C4-2B (cell line): ENCODE measurements around the gene KIAA0930.

Experiments
- H3K27ac ChIP-seq: fragments of 450-650 bp; 2 replicates; pipeline ENCODE4 v1.5.1; 2017
- CTCF ChIP-seq: fragments of 450-650 bp; conservative IDR thresholded peaks from 2 replicates; pipeline ENCODE4 v1.5.1; 2017; ENCODE audit warnings: mild to moderate bottlenecking
- ZFX ChIP-seq: fragments of 450-650 bp; IDR thresholded peaks from 2 replicates; pipeline ENCODE4 v1.6.1; 2017

The KIAA0930 gene

GRCh38 chr22:45268958-45269844 lies 28.5 kb upstream of the KIAA0930 start:
- H3K27ac ChIP-seq, result peak overlapping the region; percentile 51
- TF ChIP-seq CTCF (peak; percentile 91), ZFX (no peak)

- TF ChIP-seq CTCF (no peak), ZFX (no peak)
- H3K27ac ChIP-seq, result peak overlapping the region; percentile 34; the same call in 1 of the 2 replicates
These were observed 27.7 kb upstream of the KIAA0930 start for GRCh38 chr22:45268167-45268957.

GRCh38 chr22:45265535-45265934 lies 24.8 kb upstream of the KIAA0930 start:
- H3K27ac ChIP-seq, result no peak overlapping the region
- TF ChIP-seq ZFX, result no peak
- TF ChIP-seq CTCF, result no peak

- TF ChIP-seq ZFX, result no peak
- no peak for TF ChIP-seq CTCF
- H3K27ac ChIP-seq, result no peak overlapping the region
These were observed 23.0 kb upstream of the KIAA0930 start for GRCh38 chr22:45263463-45264269.

GRCh38 chr22:45262931-45263462 lies 22.3 kb upstream of the KIAA0930 start:
- H3K27ac ChIP-seq, result no peak overlapping the region
- TF ChIP-seq ZFX (no peak), CTCF (no peak)

GRCh38 chr22:45262195-45262930 lies 21.7 kb upstream of the KIAA0930 start:
- no peak overlapping the region for H3K27ac ChIP-seq
- no peak for TF ChIP-seq ZFX
- TF ChIP-seq CTCF, result no peak
